SKM-1 treated with dmso at 0.1 percent for 144 hours (cell line): ENCODE measurements around the gene TOMT.

Experiments
- DNase-seq: peaks from one replicate; lab custom pipeline; 2025; ENCODE audit not compliant: unreplicated experiment; lab: John Stamatoyannopoulos, UW

The TOMT gene

GRCh38 chr11:72105888-72106287 lies at the start of gene TOMT:
TOMT (plus strand) TSS chr11:72105924; CDS start chr11:72105952, 28 bp downstream.
- DNase-seq = no peak

GRCh38 chr11:72058416-72059034 lies 47.2 kb upstream of the TOMT start:
- DNase-seq = no peak

GRCh38 chr11:72061739-72062396 lies 43.9 kb upstream of the TOMT start:
- no peak for DNase-seq

GRCh38 chr11:72066855-72067254 lies 38.9 kb upstream of the TOMT start:
- DNase-seq = no peak

GRCh38 chr11:72067266-72067665 lies 38.5 kb upstream of the TOMT start:
- DNase-seq = no peak

- DNase-seq = no peak
Measured at GRCh38 chr11:72067676-72068075, 38.0 kb upstream of the TOMT start.

GRCh38 chr11:72069200-72069599 lies 36.5 kb upstream of the TOMT start:
- DNase-seq = no peak

GRCh38 chr11:72069787-72070251 lies 35.9 kb upstream of the TOMT start:
- peak; percentile 82 for DNase-seq

- no peak for DNase-seq
Measured at GRCh38 chr11:72070491-72070890, 35.2 kb upstream of the TOMT start.

GRCh38 chr11:72072348-72072747 lies 33.4 kb upstream of the TOMT start:
- DNase-seq = no peak

- DNase-seq = peak; percentile 59
Measured at GRCh38 chr11:72075109-72075508, 30.6 kb upstream of the TOMT start.

GRCh38 chr11:72075756-72076155 lies 30.0 kb upstream of the TOMT start:
- no peak for DNase-seq

- DNase-seq = no peak
Measured at GRCh38 chr11:72078477-72078876, 27.2 kb upstream of the TOMT start.

GRCh38 chr11:72079819-72080325 lies 25.9 kb upstream of the TOMT start:
- no peak for DNase-seq

- peak; percentile 100 for DNase-seq
Measured at GRCh38 chr11:72080326-72081183, 25.2 kb upstream of the TOMT start, which contains the start of the genes LRRC51 and NUMA1. LRRC51 (plus strand) TSS chr11:72080850; CDS start chr11:72089084, 8,234 bp downstream. NUMA1 (minus strand) TSS chr11:72080542; CDS start chr11:72035943, 44,599 bp downstream.

GRCh38 chr11:72081184-72081644 lies 24.5 kb upstream of the TOMT start:
- DNase-seq = no peak

GRCh38 chr11:72081821-72082453 lies 23.8 kb upstream of the TOMT start:
- no peak for DNase-seq

GRCh38 chr11:72083414-72083813 lies 22.3 kb upstream of the TOMT start:
- no peak for DNase-seq

GRCh38 chr11:72084076-72084475 lies 21.6 kb upstream of the TOMT start:
- DNase-seq = no peak

- no peak for DNase-seq
Measured at GRCh38 chr11:72084965-72085364, 20.8 kb upstream of the TOMT start.
